GM21528 (cell line): Measurements from ENCODE around the gene TRMT11.
"Not testable (repeated sequence)": the region's sequence is repeated elsewhere in the genome, so short reads cannot be mapped to it uniquely, and the experiment has no call there.

Experiments used
- ATAC-seq: cut with Tn5 transposase; IDR thresholded peaks from one replicate; pipeline ENCODE4 v1.9.1; 2021; ENCODE audit warnings: mild to moderate bottlenecking, moderate library complexity; ENCODE audit not compliant: unreplicated experiment, low FRiP score

The TRMT11 gene

DNA sequence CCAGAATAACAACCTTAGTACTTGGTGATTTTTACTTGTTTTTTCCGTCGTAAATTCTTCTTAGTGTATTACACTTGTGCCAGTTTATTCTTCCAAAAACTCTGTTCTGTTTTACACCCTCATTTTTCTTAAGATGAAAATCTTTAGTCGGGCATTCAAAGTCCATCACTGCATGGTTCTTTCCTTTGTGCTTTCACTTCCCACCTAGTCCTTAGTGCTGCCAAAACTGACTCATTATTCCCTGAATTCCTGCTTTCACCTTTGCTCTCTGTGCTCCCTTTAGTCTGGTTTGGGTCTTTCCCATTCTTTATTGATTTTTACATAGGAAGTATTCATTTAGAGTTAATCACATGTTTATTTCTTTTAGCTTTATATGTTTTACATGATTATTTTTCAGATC, 3.3 kb downstream of the TRMT11 start:
- no peak for ATAC-seq

DNA sequence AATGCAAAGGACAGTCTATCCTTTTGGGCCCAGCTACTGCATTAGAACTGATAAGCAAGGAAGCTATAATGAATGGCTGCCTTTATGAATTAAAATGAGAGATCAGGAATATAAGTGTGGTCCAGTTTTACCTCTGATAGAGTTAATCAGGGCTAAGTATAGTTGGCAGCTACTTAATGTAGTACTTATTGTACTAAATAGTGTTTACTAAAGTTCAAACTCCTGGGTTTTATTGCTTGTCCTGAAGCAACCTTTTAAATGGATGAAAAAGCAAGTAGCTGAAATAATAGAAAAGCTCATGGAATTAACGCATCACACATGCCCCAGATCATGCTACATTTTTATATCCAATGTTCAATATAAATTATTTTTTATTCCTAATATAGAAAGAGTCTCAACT, 5.3 kb downstream of the TRMT11 start:
- ATAC-seq: no peak

DNA sequence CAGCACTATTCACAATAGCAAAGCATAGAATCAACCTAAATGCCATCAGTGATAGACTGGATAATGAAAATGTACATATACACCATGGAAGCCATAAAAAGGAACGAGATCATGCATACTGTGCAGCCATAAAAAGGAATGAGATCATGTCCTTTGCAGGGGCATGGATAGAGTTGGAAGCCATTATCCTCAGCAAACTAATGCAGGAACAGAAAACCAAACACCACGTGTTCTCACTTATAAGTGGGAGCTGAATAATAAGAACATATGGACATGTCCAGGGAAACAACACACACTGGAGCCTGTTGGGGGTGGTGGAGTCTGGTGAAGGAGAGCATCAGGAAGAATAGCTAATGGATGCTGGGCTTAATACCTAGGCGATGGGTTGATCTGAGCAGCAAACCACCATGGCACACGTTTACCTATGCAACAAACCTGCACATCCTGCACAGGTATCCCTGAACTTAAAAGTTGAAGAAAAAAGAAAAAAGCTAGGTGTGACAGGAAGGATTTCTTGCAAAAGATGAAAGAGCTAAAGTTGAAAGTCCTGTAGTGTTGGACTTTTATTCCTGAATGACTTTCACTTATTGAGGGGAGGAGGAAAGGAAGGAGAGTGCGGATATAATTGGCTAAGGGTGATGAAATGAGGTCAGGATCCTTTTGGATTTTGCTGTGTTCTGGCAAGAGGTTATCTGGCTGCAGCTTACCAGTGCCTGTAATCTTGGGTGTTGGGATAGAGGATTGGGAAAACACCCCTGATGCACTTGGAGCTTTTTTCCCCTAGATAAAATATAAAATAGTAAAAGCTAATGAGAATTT, 8.5 kb downstream of the TRMT11 start:
- ATAC-seq: no peak

DNA sequence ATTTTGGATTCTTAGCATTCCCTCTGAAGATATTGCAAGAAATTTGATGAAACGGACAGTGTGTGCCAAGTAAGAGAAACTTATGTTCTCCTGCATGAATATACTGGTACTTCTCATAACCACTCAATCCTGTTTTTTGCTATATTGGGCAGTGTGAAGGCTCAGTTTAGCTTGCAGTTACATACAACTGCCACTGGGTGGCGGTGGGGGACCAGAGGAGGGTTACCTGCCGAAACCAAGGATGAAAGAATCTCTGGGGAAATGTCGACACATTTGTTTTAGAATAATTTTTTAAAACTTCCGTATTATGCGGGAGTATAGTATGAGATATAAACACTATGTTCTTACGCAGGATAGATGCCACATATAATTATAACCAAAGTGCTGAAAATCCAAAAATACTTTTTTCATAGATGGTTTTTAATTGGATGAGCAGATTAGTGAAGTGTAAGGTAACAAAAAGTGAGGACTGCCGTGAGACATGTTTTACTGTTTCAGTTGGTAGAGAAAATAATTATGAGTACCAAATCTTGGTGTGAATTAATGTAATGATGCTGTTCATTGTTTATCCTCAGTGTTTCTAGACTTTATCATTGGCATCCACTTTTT, 9.7 kb downstream of the TRMT11 start:
- ATAC-seq: peak; percentile 93

DNA sequence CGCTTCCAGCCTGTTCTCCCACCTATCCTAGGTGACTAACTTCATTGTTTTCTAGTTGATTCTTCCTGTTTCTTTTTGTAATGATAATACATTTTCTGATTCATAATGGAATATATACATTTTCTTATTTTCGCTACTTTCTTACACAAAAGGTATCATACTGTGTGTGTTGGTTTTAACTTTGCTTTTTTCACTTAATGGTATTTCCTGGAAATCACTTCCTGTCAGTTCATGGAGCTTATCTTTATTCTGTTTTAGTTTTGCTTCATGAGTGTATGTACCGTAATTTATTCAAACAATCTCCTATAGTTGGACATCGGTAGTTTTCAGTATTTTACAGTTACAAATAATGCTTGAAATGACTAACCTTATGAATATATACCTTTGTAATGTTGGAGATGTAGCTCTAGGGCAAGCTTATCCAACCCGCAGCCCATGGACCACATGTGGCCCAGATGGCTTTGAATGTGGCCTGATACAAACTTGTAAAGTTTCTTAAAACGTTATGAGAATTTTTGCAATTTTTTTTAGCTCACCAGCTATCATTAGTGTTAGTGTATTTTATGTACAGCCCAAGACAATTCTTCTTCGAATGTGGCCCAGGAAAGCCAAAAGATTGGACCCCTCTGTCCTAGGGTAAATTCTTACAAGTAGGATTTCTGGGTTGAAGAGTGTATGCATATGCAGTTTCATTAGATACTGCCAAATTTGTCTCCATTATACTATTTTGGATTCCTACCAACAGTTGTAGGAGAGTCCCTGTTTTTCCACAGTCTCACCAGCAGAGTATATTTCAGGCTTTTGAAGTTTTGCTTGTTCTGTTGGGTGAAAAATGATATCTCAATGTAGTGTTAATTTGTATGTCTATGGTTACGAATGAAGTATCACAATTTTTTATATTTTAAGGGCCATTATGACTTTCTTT, 16.7 kb downstream of the TRMT11 start:
- ATAC-seq: no peak

DNA sequence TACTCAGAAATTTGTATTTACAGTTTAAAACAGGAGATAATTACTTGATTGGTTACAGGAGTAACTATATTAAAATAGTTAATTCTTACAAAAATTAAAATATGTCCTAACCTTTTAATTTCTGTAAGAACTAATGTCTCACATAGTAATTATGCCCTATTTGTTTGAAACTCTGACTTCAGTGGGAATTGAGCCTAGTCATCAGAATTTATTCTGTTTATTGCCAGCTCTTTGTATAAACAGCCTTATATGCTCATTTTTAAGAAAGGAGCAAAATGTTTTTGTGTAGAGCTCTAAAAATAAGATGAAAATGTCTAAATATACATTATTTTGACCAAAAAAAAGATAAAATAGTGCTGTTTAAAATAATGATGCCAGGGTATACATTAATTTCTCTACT, 21.5 kb downstream of the TRMT11 start:
- no peak for ATAC-seq

DNA sequence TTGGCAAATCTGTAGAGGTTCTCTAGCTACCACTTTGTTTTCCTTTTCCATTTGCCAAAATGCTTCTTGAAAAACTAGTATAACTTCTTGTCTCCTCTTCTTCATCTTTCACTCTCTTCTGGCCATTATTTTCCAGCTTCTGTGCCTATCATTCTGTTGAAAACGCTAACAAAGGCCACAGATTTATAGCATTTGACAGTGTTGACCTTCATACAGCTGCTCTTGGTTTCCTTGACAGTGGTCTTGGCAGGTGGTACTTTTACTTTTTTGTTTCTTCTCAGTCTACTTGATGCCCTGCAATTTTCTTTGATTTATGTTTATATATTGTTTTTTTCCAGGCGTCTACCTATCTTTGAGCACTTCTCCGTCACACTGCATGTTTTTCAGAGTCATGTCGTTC, 23.7 kb downstream of the TRMT11 start:
- ATAC-seq: no peak

DNA sequence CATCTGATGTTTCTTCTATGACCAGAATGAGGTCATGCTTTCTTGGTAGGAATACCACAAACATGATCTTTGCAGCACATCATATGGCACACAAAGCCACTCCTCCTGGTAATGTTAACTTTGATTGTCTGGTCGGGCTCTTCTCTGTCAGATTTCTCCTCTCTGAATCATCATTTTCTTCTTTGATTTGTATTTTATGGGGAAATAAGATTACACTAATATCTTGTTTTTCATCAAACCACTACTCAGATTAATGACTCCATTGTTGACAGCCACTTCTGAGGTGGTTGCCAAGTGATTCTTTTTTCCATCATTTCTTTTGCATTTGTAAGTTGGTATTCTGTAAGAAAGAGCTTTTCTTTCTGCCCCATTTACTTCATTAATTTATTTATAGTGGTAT, 29.5 kb downstream of the TRMT11 start:
- no peak for ATAC-seq

DNA sequence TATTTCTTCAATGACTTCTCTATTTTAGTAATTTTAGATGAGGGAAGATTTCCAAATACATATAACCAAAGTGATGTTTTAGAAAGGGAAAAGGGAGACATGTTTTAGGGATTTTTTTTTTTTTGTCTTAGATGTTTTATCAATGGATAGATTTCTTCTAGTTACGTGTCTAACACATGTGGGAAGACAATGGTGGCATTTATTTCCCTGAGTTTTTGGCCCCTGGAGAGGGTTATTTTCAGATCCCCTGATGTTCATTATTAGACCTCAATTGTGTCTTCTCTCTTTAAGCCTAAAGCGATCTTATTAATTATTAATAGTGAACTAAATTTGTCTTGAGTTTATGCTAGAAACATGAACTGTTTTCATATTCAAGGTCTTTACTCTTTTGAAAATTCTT, 30.3 kb downstream of the TRMT11 start:
- no peak for ATAC-seq

DNA sequence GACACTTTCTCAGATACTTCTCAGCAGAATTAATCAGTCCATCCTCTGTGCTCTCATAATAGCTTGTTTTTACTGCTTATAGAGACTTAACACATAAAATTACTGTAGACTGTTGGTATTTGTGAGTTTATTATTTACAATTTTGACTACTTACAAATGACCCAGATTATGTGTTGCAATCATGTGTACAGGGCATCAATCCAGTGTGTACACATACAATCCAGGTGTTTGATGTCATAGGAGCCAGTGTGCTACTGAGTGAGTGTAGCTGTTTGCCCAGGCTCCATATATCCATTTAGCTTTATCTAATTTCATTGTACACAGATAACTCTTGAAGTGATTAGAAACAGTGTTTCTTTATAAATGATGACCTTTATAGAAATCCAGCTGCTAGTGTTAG, 31.3 kb downstream of the TRMT11 start:
- ATAC-seq: no peak

DNA sequence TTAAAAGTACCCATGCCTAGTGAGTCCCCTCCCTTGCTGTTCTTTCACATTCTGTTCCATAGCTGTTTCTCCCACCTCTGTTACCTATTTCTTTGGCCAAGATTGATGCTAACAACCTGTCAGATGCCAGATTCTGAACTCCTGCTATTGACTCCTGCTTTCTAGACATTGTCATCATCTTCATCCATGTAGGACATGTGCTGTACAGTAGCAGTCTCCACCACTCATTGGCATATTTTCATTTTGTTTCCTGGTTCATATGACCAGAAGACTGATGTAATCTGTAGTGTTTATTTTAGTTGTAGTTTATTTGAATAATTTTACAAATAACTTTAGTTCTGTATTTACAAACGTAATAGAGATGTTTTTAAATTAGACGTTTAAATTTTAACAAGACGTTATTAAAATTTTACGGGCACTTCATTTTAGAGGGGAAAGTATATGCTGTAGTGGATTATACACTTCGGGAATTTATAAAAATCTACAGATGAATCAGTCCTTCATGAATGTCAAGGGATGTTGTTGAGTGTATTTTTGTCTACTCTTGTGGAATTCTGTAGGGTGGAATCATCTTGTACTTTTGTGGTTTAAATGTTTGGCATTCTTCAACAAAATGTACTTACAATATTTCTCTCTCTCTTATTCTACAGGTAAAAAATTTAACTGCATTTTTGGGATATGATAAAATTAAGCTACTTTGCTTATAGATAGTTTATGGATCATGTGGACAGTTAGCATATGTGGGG, 34.1 kb downstream of the TRMT11 start:
- no peak for ATAC-seq

DNA sequence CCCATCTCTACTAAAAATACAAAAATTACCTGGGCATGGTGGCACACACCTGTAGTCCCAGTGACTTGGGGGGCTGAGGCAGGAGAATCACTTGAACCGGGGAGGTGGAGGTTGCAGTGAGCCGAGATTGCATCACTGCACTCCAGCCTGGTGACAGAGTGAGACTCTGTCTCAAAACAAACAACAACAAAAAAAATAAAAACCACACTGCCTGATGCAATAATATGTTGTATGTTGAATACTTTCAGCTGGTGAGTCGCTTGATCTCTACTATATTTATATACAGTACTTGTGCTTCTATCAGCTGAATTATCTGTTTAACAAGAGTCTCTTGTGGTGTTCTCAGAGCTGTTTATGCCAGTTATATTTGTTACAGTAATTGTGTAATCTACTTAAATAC, 37.1 kb downstream of the TRMT11 start:
- ATAC-seq: not testable (repeated sequence)

DNA sequence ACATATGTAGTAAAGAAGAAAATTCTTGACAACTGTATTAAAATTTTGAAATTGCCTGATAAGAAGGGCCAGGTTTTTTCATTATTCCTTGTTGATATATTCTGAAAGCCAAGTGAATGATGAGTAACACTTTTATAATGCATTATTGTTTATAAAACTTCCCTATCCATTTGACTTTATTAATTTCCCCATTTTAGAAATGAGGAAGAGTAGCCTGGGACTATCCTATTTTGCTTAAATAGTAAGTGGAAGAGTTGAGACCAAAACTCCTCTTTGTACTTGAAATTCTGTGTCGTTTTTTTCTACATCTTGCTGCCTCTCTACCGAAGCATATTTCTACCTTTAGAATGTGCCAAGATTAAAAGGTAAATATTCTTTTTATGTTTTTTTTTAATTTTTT, 39.7 kb downstream of the TRMT11 start:
- ATAC-seq: no peak

DNA sequence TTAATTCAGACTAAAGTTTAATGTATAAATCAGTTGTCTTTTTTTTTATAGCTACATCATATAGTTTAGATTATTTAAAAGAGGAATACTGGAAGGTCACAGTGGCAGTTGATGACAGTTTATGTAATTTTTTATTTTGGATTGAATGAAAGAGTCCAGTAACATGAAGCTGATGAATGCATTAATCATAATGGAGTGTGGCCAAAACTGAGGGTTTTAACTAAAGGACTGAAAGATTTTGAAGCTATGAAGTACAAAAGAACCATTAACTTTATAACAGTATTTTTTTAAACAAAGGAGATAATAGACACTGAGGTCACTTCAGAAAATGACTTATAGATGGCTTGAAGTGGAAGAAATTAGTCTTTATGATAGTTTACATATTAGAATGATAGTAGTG, 41.3 kb downstream of the TRMT11 start:
- ATAC-seq: no peak

DNA sequence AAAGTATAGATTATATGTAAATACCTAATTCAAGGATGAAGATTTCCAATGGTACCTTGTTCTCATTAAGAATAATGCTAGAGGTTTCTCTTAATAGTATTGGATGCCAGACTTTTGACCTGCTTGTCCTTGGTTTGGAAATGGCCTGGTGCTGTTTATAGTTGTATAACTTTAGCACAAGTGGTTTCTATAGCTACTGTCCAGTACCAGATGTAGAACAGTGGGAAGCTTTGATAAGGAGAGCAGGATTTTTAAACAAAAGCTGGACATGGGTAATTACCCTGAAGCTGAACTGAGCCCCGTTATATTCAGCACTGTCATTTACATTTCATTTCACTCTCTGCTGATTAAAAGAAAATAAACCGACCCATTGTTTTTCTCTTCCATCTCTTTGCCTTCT, 43.7 kb downstream of the TRMT11 start:
- ATAC-seq: no peak

DNA sequence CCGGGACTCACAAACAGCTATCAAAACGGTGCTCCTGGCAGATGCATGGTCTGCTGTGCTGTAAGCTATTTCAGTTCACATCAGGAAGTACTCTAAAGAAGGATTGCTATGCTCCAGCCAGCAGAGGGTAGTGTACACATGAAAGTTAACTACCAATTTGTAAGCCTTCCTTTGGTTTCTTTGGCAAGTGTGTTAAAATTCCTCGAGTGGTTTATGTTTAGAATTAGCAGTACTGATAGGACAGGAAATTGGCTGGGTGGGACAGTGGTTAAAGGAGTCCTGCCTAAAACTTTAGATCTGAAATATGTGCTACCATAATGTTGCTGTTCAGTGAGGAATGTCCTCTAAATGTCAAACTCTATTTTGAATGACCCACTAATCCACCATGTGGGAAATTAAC, 47.4 kb downstream of the TRMT11 start:
- ATAC-seq: peak; percentile 79

DNA sequence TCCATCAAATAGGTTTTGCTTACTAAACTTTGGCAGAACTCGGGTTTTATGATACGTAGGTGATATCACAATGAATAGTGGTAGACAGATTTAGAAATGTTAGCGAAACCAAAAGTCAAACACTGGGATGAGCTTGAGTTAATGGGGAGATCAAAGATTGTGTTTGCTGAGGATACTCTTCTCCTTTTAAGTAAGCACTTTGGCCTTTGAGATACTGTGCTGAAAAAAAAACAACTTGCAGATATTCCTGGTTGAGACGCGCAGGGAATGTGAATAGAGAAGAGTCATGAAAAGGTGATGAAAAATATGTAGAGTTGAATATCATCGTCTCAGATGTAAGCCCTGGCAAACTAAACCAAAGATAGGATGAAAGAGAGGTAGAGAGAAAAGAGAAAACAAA, 48.3 kb downstream of the TRMT11 start:
- no peak for ATAC-seq

DNA sequence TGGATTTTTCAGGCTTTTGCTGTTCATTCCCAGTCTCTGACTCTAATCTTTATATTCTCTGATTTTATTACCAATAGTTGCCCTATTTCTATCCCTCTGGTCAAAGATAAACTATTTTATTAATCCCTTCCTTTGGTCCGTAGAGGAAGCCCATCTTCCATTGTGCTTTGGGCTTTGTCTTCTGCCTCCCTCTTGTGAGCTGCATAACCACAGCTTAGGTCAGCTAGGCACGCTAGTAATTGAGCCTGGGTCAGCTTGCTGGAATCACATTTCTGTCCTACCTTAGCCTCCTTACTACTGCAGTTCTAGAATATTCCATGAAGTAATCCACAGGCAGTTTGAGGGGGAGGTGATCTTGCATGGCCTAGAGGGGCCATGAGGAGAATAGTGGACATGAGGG, 49.4 kb downstream of the TRMT11 start:
- no peak for ATAC-seq

DNA sequence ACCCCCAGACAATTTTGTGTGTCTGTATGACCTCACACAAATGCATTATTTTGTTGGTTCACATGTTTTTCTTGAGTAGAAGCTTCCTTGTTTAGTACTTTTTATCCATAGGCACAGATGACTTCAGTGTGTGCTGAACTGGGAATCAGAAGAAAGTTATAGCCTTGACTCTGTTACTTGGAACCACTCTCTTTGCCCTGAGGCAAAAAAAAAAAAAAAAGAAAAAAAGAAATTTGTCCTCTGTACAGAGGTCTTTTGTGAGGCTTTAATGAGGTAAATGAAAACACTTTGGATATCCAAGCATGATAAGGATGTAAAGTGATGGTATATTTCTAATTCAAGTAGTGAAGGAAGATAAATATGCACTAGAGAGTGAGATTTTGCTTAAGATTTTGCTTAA, 51.9 kb downstream of the TRMT11 start:
- ATAC-seq: no peak

DNA sequence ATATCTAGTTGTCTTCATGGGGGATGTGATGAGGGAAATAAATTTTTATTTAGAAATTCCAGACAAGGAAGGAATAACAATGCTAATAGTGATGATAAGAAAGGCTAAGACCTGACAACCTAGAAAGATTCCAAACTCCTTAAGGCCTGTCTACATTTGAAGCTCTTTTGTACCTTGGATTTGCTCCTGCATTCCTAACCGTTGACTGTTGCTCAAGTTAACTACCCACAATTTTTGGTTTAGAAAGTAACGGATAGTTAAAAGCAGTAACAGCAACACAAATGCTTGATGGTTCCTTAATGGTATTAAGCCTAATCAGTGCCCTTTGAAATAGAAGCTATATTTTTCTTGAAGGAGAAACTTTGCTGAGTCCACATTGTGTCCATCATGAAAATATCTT, 52.9 kb downstream of the TRMT11 start:
- ATAC-seq: no peak

DNA sequence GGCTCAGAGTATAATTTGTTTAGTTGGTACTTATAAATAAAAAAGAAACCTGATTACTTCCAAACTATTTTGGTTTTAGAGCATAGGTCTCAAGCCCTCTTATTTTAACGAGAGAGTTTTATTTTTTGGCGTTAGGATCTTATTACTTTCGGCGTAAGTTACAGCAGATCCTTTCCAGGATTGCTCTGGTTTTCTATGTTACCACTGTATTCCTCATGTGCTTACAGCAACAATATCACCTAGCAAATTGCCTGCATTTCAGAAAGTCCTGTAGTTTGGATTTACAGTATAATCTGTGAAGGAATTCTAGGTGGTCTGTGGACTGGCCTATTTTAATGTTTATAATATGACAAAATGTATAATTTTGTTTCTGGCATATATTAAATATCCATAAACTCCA, 54.1 kb downstream of the TRMT11 start:
- ATAC-seq: no peak
